OCI-LY7 (cell line): Measurements from ENCODE around the gene SMTNL2. TPM values are rescaled to one million over a fixed set of nuclear protein-coding genes. Genes with fewer than 3 reads are reported as not detected.
A peak's percentile ranks its signal among the peaks of the same experiment; 100 is the strongest.

Source experiments
- BruUV-seq: library from RNA; stranded (reverse); fragments of 400-500 nt; replicated peaks from 2 replicates; lab custom pipeline; 2021; lab: Mats Ljungman, UMichigan
- CTCF ChIA-PET: fragments of 300-600 bp; sonication (Branson Sonifier 250); formaldehyde crosslinking; loops from one replicate; lab custom pipeline; 2022; ENCODE audit warnings: antibody characterized with exemption; ENCODE audit not compliant: unreplicated experiment; lab: Charles Lee
- POLR2A ChIA-PET: fragments of 300-600 bp; sonication (Branson Sonifier 250); formaldehyde crosslinking; loops from one replicate; lab custom pipeline; 2022; ENCODE audit warnings: antibody characterized with exemption; lab: Charles Lee
- DNase-seq: peaks from one replicate; pipeline ENCODE4 v3.0.0-alpha.2; 2015; ENCODE audit warnings: low spot score
- H2AFZ ChIP-seq: fragments of 200-600 bp; sonication (generic), shearing (Covaris generic); 2 replicates; pipeline ENCODE4 v1.6.1; 2014; ENCODE audit warnings: mild to moderate bottlenecking, antibody characterized with exemption, low read length, moderate library complexity
- H3K27ac ChIP-seq: fragments of 200-600 bp; sonication (generic); 2 replicates; pipeline ENCODE4 v1.5.1; 2014; ENCODE audit warnings: mixed run types, low read depth, mild to moderate bottlenecking, moderate library complexity, low read length, inconsistent platforms; ENCODE audit not compliant: poor library complexity, severe bottlenecking
- H3K36me3 ChIP-seq: fragments of 200-600 bp; sonication (generic); 2 replicates; pipeline ENCODE4 v1.6.1; 2014; ENCODE audit warnings: mild to moderate bottlenecking, antibody characterized with exemption, low read length, moderate library complexity, mixed read lengths; ENCODE audit not compliant: insufficient read depth
- H3K4me1 ChIP-seq: fragments of 200-600 bp; sonication (generic); 2 replicates; pipeline ENCODE4 v1.5.1; 2014; ENCODE audit warnings: mild to moderate bottlenecking, low read length; ENCODE audit not compliant: insufficient read depth, poor library complexity, severe bottlenecking
- H3K4me2 ChIP-seq: fragments of 200-600 bp; sonication (generic); 2 replicates; pipeline ENCODE4 v1.6.1; 2014; ENCODE audit warnings: mild to moderate bottlenecking, low read length
- H3K4me3 ChIP-seq: fragments of 200-600 bp; sonication (generic); 2 replicates; pipeline ENCODE4 v1.5.1; 2014; ENCODE audit warnings: mild to moderate bottlenecking, low read depth, low read length; ENCODE audit not compliant: poor library complexity, severe bottlenecking
- H3K79me2 ChIP-seq: fragments of 200-600 bp; sonication (generic); 2 replicates; pipeline ENCODE4 v1.6.1; 2016; ENCODE audit warnings: low read depth, mild to moderate bottlenecking, low read length, moderate library complexity, mixed read lengths; ENCODE audit not compliant: insufficient read depth
- H3K9me2 ChIP-seq: fragments of 200-600 bp; sonication (generic); 2 replicates; pipeline ENCODE4 v1.6.1; 2016; ENCODE audit warnings: mild to moderate bottlenecking, low read length, mixed read lengths; ENCODE audit not compliant: insufficient read depth
- H3K9me3 ChIP-seq: fragments of 200-600 bp; sonication (generic); 2 replicates; pipeline ENCODE4 v1.6.1; 2014; ENCODE audit warnings: mild to moderate bottlenecking, mixed run types, low read length, mixed read lengths
- H4K20me1 ChIP-seq: fragments of 200-600 bp; sonication (generic); 2 replicates; pipeline ENCODE4 v1.6.1; 2014; ENCODE audit warnings: mild to moderate bottlenecking, antibody characterized with exemption, low read length, moderate library complexity, mixed read lengths; ENCODE audit not compliant: insufficient read depth
- CTCF ChIP-seq: fragments of 200-600 bp; sonication (generic); conservative IDR thresholded peaks from 2 replicates; pipeline ENCODE4 v1.5.1; 2014; ENCODE audit warnings: mild to moderate bottlenecking, antibody characterized with exemption, low read length, moderate library complexity, mixed read lengths
- EZH2phosphoT487 ChIP-seq: fragments of 200-600 bp; sonication (generic); IDR thresholded peaks from 2 replicates; pipeline ENCODE4 v1.6.1; 2018; ENCODE audit warnings: low read depth, borderline replicate concordance, mild to moderate bottlenecking, mixed run types, antibody characterized with exemption, low read length, moderate library complexity, mixed read lengths
- intact Hi-C: fragments of 100-400 bp; cut with micrococcal nuclease; formaldehyde crosslinking; loops from one replicate; pipeline ENCODE4 v1.10.0; 2022; ENCODE audit not compliant: unreplicated experiment
- total RNA-seq, 2 experiments: library from RNA; depleted of rRNA in 1 of 2; stranded (reverse); fragments of >200 nt in 1 of 2; shearing (Covaris generic) in 1 of 2; gene quantifications; 2 replicates each; pipeline ENCODE4 v1.2.3, GENCODE V29; 2014 to 2022

SMTNL2 gene
- total RNA-seq, 2 experiments from 2014 or later, result not detected

GRCh38 chr17:4569591-4569990 is 14.7 kb upstream of the SMTNL2 start:
- DNase-seq, result peak; percentile 27
- Histone ChIP-seq H3K79me2 (no peaks in the 10 kb centered on the region), H3K4me2 (no peak overlapping the region), H3K4me1 (peaks cover 11% of the 10 kb centered on the region), H4K20me1 (no peaks in the 10 kb centered on the region), H3K4me3 (no peak overlapping the region), H3K9me2 (no peaks in the 10 kb centered on the region), H2AFZ (no peak overlapping the region), H3K36me3 (no peaks in the 10 kb centered on the region), H3K27ac (no peak overlapping the region), H3K9me3 (no peaks in the 10 kb centered on the region)
- no peak for TF ChIP-seq EZH2phosphoT487
- TF ChIP-seq CTCF, result no peak
- CTCF ChIA-PET, result no interaction called here
- BruUV-seq, result no TSS peak
- intact Hi-C loops, result loop anchor here (5.0 to 10.0 kb wide), 4 partner anchors 135 to 333 kb away; partner anchors contain the start of genes CHRNE and PELP1
- POLR2A ChIA-PET, result interaction anchor here (0.6 kb wide), 1 partner anchor 65 kb away, joined by 3 read pairs; no protein-coding TSS in a partner anchor

- H4K20me1 ChIP-seq, result no peaks in the 10 kb centered on the region
- H3K27ac ChIP-seq, result no peak overlapping the region
- H3K4me1 ChIP-seq, result peaks cover 6% of the 10 kb centered on the region
- ChIA-PET POLR2A (no interaction called here), CTCF (no interaction called here)
- TF ChIP-seq CTCF (no peak), EZH2phosphoT487 (no peak)
- H3K4me2 ChIP-seq, result no peak overlapping the region
- H2AFZ ChIP-seq, result no peak overlapping the region
- DNase-seq, result no peak
- intact Hi-C loops, result no loop called here
- H3K9me3 ChIP-seq, result no peaks in the 10 kb centered on the region
- H3K79me2 ChIP-seq, result no peaks in the 10 kb centered on the region
- no peak overlapping the region for H3K4me3 ChIP-seq
- H3K9me2 ChIP-seq, result no peaks in the 10 kb centered on the region
- no TSS peak for BruUV-seq
- no peaks in the 10 kb centered on the region for H3K36me3 ChIP-seq
These were observed 12.2 kb upstream of the SMTNL2 start for GRCh38 chr17:4572131-4572530.

- intact Hi-C loops, result no loop called here
These were observed 11.2 kb upstream of the SMTNL2 start for GRCh38 chr17:4573115-4573514.

More at GRCh38 chr17:4573115-4573514, 11.2 kb upstream of the SMTNL2 start:
- no peak overlapping the region for H3K4me2 ChIP-seq
- no peak for TF ChIP-seq EZH2phosphoT487
- no peak for TF ChIP-seq CTCF
- POLR2A ChIA-PET, result no interaction called here
- no peak overlapping the region for H2AFZ ChIP-seq
- no peaks in the 10 kb centered on the region for H3K36me3 ChIP-seq
- no TSS peak for BruUV-seq
- no peak overlapping the region for H3K27ac ChIP-seq
- no peaks in the 10 kb centered on the region for H3K79me2 ChIP-seq
- DNase-seq, result no peak
- CTCF ChIA-PET, result no interaction called here
- H3K4me1 ChIP-seq, result peaks cover 6% of the 10 kb centered on the region
- H3K9me2 ChIP-seq, result no peaks in the 10 kb centered on the region
- H4K20me1 ChIP-seq, result no peaks in the 10 kb centered on the region
- no peaks in the 10 kb centered on the region for H3K9me3 ChIP-seq
- no peak overlapping the region for H3K4me3 ChIP-seq
